H9 (cell line): Measurements from ENCODE around the gene LBX1. TPM values are rescaled to one million over a fixed set of nuclear protein-coding genes. Genes with fewer than 3 reads are reported as not detected.

Experiments
- DNase-seq: peaks from one replicate; pipeline ENCODE4 v3.0.0-alpha.2; 2017
- H2AFZ ChIP-seq: one replicate; pipeline ENCODE4 v1.6.1; 2013; ENCODE audit warnings: mild to moderate bottlenecking, low read length, control low read depth, moderate library complexity
- H2AK5ac ChIP-seq: 2 replicates; pipeline ENCODE4 v1.6.1; 2013; ENCODE audit warnings: low read length, control low read depth, mixed read lengths; ENCODE audit not compliant: insufficient read length
- H2BK120ac ChIP-seq: one replicate; pipeline ENCODE4 v1.6.1; 2013; ENCODE audit warnings: low read depth, mild to moderate bottlenecking, low read length, control low read depth, inconsistent platforms; ENCODE audit not compliant: poor library complexity, severe bottlenecking
- H2BK12ac ChIP-seq: 2 replicates; pipeline ENCODE4 v1.6.1; 2013; ENCODE audit warnings: low read length, control low read depth, mixed read lengths, low read depth; ENCODE audit not compliant: insufficient read length
- H2BK15ac ChIP-seq: 2 replicates; pipeline ENCODE4 v1.6.1; 2013; ENCODE audit warnings: low read depth, low read length, control low read depth
- H2BK20ac ChIP-seq: one replicate; pipeline ENCODE4 v1.6.1; 2013; ENCODE audit warnings: low read depth, mild to moderate bottlenecking, low read length, control low read depth, inconsistent platforms; ENCODE audit not compliant: poor library complexity, severe bottlenecking
- H2BK5ac ChIP-seq: 2 replicates; pipeline ENCODE4 v1.6.1; 2013; ENCODE audit warnings: low read length, control low read depth, mixed read lengths; ENCODE audit not compliant: insufficient read length
- H3K14ac ChIP-seq: 2 replicates; pipeline ENCODE4 v1.6.1; 2013; ENCODE audit warnings: low read length, control low read depth; ENCODE audit not compliant: insufficient read depth
- H3K18ac ChIP-seq: 2 replicates; pipeline ENCODE4 v1.6.1; 2013; ENCODE audit warnings: low read depth, mild to moderate bottlenecking, mixed read lengths, low read length, control low read depth; ENCODE audit not compliant: insufficient read length
- H3K23ac ChIP-seq: 2 replicates; pipeline ENCODE4 v1.6.1; 2013; ENCODE audit warnings: low read length, control low read depth, mixed read lengths, low read depth; ENCODE audit not compliant: insufficient read length
- H3K23me2 ChIP-seq: 2 replicates; pipeline ENCODE4 v1.6.1; 2013; ENCODE audit warnings: low read depth, mild to moderate bottlenecking, mixed read lengths, low read length, control low read depth; ENCODE audit not compliant: insufficient read length, poor library complexity, severe bottlenecking
- H3K27ac ChIP-seq: 2 replicates; pipeline ENCODE4 v1.5.1; 2013; ENCODE audit warnings: low read length, control low read depth, mixed read lengths, low read depth; ENCODE audit not compliant: insufficient read length
- H3K27me3 ChIP-seq: 2 replicates; pipeline ENCODE4 v1.6.1; 2013; ENCODE audit warnings: low read length, control low read depth, inconsistent platforms; ENCODE audit not compliant: insufficient read depth
- H3K4ac ChIP-seq: 2 replicates; pipeline ENCODE4 v1.6.1; 2013; ENCODE audit warnings: low read depth, mild to moderate bottlenecking, control low read depth, inconsistent platforms, low read length, moderate library complexity
- H3K4me1 ChIP-seq: 2 replicates; pipeline ENCODE4 v1.6.1; 2013; ENCODE audit warnings: low read length, control low read depth, inconsistent platforms; ENCODE audit not compliant: insufficient read depth
- H3K4me2 ChIP-seq: 2 replicates; pipeline ENCODE4 v1.6.1; 2013; ENCODE audit warnings: low read length, control low read depth, mixed read lengths; ENCODE audit not compliant: insufficient read length, insufficient read depth
- H3K56ac ChIP-seq: 2 replicates; pipeline ENCODE4 v1.6.1; 2013; ENCODE audit warnings: low read depth, mild to moderate bottlenecking, mixed read lengths, low read length, control low read depth; ENCODE audit not compliant: insufficient read length
- H3K79me1 ChIP-seq: 2 replicates; pipeline ENCODE4 v1.6.1; 2013; ENCODE audit warnings: low read depth, mild to moderate bottlenecking, moderate library complexity, low read length, control low read depth, inconsistent platforms; ENCODE audit not compliant: insufficient read depth, poor library complexity, severe bottlenecking
- H3K79me2 ChIP-seq: 2 replicates; pipeline ENCODE4 v1.6.1; 2013; ENCODE audit warnings: low read length, control low read depth, inconsistent platforms; ENCODE audit not compliant: insufficient read depth
- H3K9ac ChIP-seq: 2 replicates; pipeline ENCODE4 v1.6.1; 2013; ENCODE audit warnings: low read length, control low read depth, mixed read lengths; ENCODE audit not compliant: insufficient read length; ENCODE audit errors: extremely low read depth
- H3K9me3 ChIP-seq: one replicate; pipeline ENCODE4 v1.6.1; 2013; ENCODE audit warnings: low read depth, low read length, inconsistent platforms; ENCODE audit not compliant: control insufficient read depth
- H3T11ph ChIP-seq: one replicate; pipeline ENCODE4 v1.6.1; 2013; ENCODE audit warnings: mild to moderate bottlenecking, low read length, control low read depth, inconsistent platforms
- H4K20me1 ChIP-seq: one replicate; pipeline ENCODE4 v1.6.1; 2013; ENCODE audit not compliant: control insufficient read depth, insufficient read length, insufficient read depth
- H4K5ac ChIP-seq: 2 replicates; pipeline ENCODE4 v1.6.1; 2013; ENCODE audit warnings: low read depth, mild to moderate bottlenecking, mixed read lengths, low read length, control low read depth; ENCODE audit not compliant: insufficient read length
- H4K8ac ChIP-seq: replicated peaks from 2 replicates; pipeline ENCODE4 v1.6.1; 2013; ENCODE audit warnings: low read length, control low read depth, mixed read lengths, low read depth; ENCODE audit not compliant: insufficient read length
- H4K91ac ChIP-seq: 2 replicates; pipeline ENCODE4 v1.6.1; 2013; ENCODE audit warnings: low read depth, mild to moderate bottlenecking, moderate library complexity, mixed read lengths, low read length, control low read depth; ENCODE audit not compliant: insufficient read length
- H3K27ac Mint-ChIP-seq, 3 experiments: 2 replicates in 2 of 3; 3 replicates in 1 of 3; pipeline ENCODE4 v1.8.0; 2020 to 2021; ENCODE audit warnings: mixed read lengths in 3 of 3, mild to moderate bottlenecking in 1 of 3, moderate library complexity in 1 of 3
- H3K27me3 Mint-ChIP-seq: 2 replicates; pipeline ENCODE4 v1.8.0; 2021; ENCODE audit warnings: low read depth, mild to moderate bottlenecking, moderate library complexity, mixed read lengths
- H3K36me3 Mint-ChIP-seq, 3 experiments: 2 replicates in 2 of 3; 3 replicates in 1 of 3; pipeline ENCODE4 v1.8.0; 2020 to 2021; ENCODE audit warnings: low read depth in 3 of 3, mixed read lengths in 3 of 3; ENCODE audit not compliant: insufficient read depth in 1 of 3
- H3K4me1 Mint-ChIP-seq, 2 experiments: 2 replicates each; pipeline ENCODE4 v1.8.0; 2020; ENCODE audit warnings: mixed read lengths in 2 of 2
- H3K4me3 Mint-ChIP-seq, 2 experiments: 2 replicates in 1 of 2; 3 replicates in 1 of 2; pipeline ENCODE4 v1.8.0; 2020 to 2021; ENCODE audit warnings: mild to moderate bottlenecking in 2 of 2, mixed read lengths in 2 of 2, moderate library complexity in 1 of 2
- H3K9me3 Mint-ChIP-seq, 2 experiments: 2 replicates in 1 of 2; 3 replicates in 1 of 2; pipeline ENCODE4 v1.8.0; 2020; ENCODE audit warnings: mild to moderate bottlenecking in 2 of 2, mixed read lengths in 2 of 2, moderate library complexity in 1 of 2
- WGBS: extraction: QIAGEN DNeasy Blood & Tissue Kit; methylation state at CpG from one replicate; pipeline ENCODE4 v1.1.7; 2013; ENCODE audit warnings: missing lambda C conversion rate, low lambda C conversion rate, mixed read lengths; ENCODE audit not compliant: insufficient read length; ENCODE audit errors: extremely low coverage; 5-methylcytosine and 5-hydroxymethylcytosine counted together
- total RNA-seq: library from RNA; stranded (reverse); gene quantifications from 2 replicates; pipeline ENCODE4 v1.2.1, GENCODE V29; 2021
- TF ChIP-seq, protein P1 (sequence below): fragments of 200-600 bp; sonication (generic); conservative IDR thresholded peaks from 3 replicates; pipeline ENCODE4 v1.8.0; 2021; ENCODE audit warnings: antibody characterized with exemption, mild to moderate bottlenecking

LBX1 gene
- total RNA-seq, 1 experiment from 2014 or later = not detected

DNA sequence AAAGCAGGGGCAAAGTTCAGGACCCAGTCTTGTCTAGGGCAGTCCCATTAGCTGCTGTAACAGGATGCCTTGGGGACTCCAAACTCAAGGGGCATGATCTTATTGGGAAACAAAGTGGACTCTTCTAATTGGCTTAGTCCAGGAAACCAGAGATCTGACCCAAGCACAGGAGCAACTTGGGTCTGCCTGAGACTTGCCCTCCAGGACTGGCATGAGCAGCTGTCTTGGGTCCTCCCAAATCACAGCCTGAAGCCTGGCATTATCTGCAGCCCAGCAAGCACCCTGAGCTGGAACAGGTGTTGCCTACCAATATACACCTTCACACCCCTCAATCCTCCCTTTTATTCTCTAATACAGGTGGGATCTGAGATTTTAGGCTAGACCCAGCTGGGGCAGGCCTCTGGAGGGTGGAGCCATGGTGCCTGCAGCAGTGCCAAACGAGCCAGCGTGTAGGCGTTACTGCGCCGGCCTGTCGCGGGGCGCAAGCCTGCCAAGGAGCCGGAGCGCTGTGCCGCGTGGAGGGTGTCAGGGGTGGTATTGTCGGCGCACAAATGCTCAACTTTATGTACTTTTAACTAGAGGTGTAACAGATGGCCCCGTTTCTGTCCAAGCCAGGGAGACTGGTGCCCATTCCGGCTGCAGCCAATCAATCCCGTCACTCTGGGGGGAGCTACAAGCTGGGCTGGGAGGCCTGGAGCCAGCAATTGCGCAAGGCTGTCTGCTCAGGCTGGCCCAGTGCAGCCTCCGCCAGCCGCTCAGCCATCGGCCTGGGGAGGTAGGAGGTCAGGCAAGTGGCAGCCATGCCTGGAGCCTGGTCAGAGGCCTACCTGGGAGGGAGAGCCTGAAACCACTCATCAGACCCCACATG is 12.8 kb upstream of the LBX1 start:
- H3K4me1 ChIP-seq = no peaks in the 10 kb centered on the region; the same call in 1 of the 2 replicates
- no peak overlapping the region for H3K4me2 ChIP-seq
- no peak overlapping the region for H4K5ac ChIP-seq
- peaks cover 8 to 10% of the 10 kb centered on the region in 2 experiments for H3K4me1 Mint-ChIP-seq
- H3K18ac ChIP-seq = no peak overlapping the region
- H2BK5ac ChIP-seq = no peak overlapping the region
- H3K79me2 ChIP-seq = no peaks in the 10 kb centered on the region
- H3K9me3 ChIP-seq = no peaks in the 10 kb centered on the region
- H3K27ac Mint-ChIP-seq = no peak overlapping the region
- H3K56ac ChIP-seq = no peak overlapping the region
- H2BK120ac ChIP-seq = no peak overlapping the region
- H3K36me3 Mint-ChIP-seq = no peaks in the 10 kb centered on the region
- H2AFZ ChIP-seq = no peak overlapping the region
- H4K20me1 ChIP-seq = no peaks in the 10 kb centered on the region
- peaks cover 4% of the 10 kb centered on the region for H3K23me2 ChIP-seq
- no peak overlapping the region for H2BK15ac ChIP-seq
- no peak overlapping the region for H3K9ac ChIP-seq
- H4K91ac ChIP-seq = no peak overlapping the region
- no peak for DNase-seq
- H3K14ac ChIP-seq = no peak overlapping the region
- H3T11ph ChIP-seq = no peak overlapping the region
- TF ChIP-seq, protein P1, sequence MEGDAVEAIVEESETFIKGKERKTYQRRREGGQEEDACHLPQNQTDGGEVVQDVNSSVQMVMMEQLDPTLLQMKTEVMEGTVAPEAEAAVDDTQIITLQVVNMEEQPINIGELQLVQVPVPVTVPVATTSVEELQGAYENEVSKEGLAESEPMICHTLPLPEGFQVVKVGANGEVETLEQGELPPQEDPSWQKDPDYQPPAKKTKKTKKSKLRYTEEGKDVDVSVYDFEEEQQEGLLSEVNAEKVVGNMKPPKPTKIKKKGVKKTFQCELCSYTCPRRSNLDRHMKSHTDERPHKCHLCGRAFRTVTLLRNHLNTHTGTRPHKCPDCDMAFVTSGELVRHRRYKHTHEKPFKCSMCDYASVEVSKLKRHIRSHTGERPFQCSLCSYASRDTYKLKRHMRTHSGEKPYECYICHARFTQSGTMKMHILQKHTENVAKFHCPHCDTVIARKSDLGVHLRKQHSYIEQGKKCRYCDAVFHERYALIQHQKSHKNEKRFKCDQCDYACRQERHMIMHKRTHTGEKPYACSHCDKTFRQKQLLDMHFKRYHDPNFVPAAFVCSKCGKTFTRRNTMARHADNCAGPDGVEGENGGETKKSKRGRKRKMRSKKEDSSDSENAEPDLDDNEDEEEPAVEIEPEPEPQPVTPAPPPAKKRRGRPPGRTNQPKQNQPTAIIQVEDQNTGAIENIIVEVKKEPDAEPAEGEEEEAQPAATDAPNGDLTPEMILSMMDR = no peak
- no peak overlapping the region for H3K23ac ChIP-seq
- peaks cover 39% of the 10 kb centered on the region for H3K27me3 ChIP-seq
- H2AK5ac ChIP-seq = no peak overlapping the region
- no peak overlapping the region for H3K27ac ChIP-seq
- no CpG with 5 or more reads among the region's 21 CpGs for whole genome bisulfite sequencing
- H3K9me3 Mint-ChIP-seq = peaks cover 0 to 5% of the 10 kb centered on the region in 2 experiments; a peak in 1 of 5 replicates
- H2BK12ac ChIP-seq = no peak overlapping the region
- H3K27me3 Mint-ChIP-seq = peaks cover 97% of the 10 kb centered on the region
- no peak overlapping the region for H3K4ac ChIP-seq
- no peak overlapping the region for H2BK20ac ChIP-seq
- H4K8ac ChIP-seq = no peak overlapping the region
- H3K79me1 ChIP-seq = no peaks in the 10 kb centered on the region
- no peak overlapping the region for H3K4me3 Mint-ChIP-seq
